Measurements from ENCODE around the gene CHST10. TPM values are rescaled to one million over a fixed set of nuclear protein-coding genes. Genes with fewer than 3 reads are reported as not detected.

CHST10 gene
- total RNA-seq, 1 donor from 2014 or later = 6.8 TPM

Other genes starting within 250 kb of the CHST10 start
- 3.6 TPM for gene LONRF2, start 95.2 kb downstream of the CHST10 start, total RNA-seq
- not detected for gene NMS, start 52.8 kb upstream of the CHST10 start, total RNA-seq
- gene PDCL3, start 145.3 kb upstream of the CHST10 start, total RNA-seq = 23.7 TPM